HepG2 (cell line): ENCODE results near the gene EEPD1. TPM values are rescaled to one million over a fixed set of nuclear protein-coding genes. Genes with fewer than 3 reads are reported as not detected.

ENCODE experiments used
- ATAC-seq: fragments of 200-7000 bp; cut with Tn5 transposase; 3 replicates; pipeline ENCODE4 v1.9.1; 2020; ENCODE audit warnings: mild to moderate bottlenecking, moderate library complexity
- BruUV-seq: library from RNA; stranded (reverse); fragments of 400-500 nt; replicated peaks from 2 replicates; lab custom pipeline; 2021; lab: Mats Ljungman, UMichigan
- CTCF ChIA-PET: fragments of 300-600 bp; formaldehyde crosslinking; extraction: SDS; loops from one replicate; lab custom pipeline; 2021; ENCODE audit warnings: low total read pairs, inconsistent platforms, low intra/inter-chr PET ratio; lab: Yijun Ruan, JAX
- POLR2A ChIA-PET: fragments of 350-600 bp; sonication (Branson Sonifier 250); formaldehyde crosslinking; loops from one replicate; lab custom pipeline; 2020; ENCODE audit warnings: antibody characterized with exemption, inconsistent platforms; lab: Yijun Ruan, JAX
- DNase-seq: peaks from one replicate; pipeline ENCODE4 v3.0.0-alpha.2; 2015; ENCODE audit warnings: low spot score
- FAIRE-seq: peaks from 3 replicates; lab custom pipeline; 2011; peaks lifted over from hg19 to GRCh38; lab: Jason Lieb, UNC
- H2AFZ ChIP-seq: one replicate; pipeline ENCODE4 v1.6.1; 2011; ENCODE audit warnings: low read length, inconsistent platforms
- H3K27ac ChIP-seq: fragments of 300-600 bp; 3 replicates; pipeline ENCODE4 v1.8.0; 2011; ENCODE audit warnings: mixed run types, mild to moderate bottlenecking, mixed read lengths, low read length, inconsistent platforms; ENCODE audit not compliant: insufficient read depth; ENCODE audit errors: extremely low read length
- H3K27me3 ChIP-seq, 2 experiments: fragments of 200-600 bp in 1 of 2; 2 replicates in 1 of 2; 3 replicates in 1 of 2; pipeline versions ENCODE4 v1.6.0 to v1.8.0; 2011; ENCODE audit warnings: low read length in 2 of 2, mild to moderate bottlenecking in 2 of 2, moderate library complexity in 2 of 2, inconsistent platforms in 1 of 2; ENCODE audit not compliant: insufficient read depth in 2 of 2, control insufficient read depth in 1 of 2
- H3K36me3 ChIP-seq, 2 experiments: fragments of 200-600 bp in 1 of 2; replicated peaks in 1 of 2; 2 replicates in 1 of 2; 3 replicates in 1 of 2; pipeline versions ENCODE4 v1.5.1 to v1.8.0; 2011; ENCODE audit warnings: low read length in 2 of 2, inconsistent platforms in 1 of 2; ENCODE audit not compliant: insufficient read depth in 2 of 2, control insufficient read depth in 1 of 2
- H3K4me1 ChIP-seq: 2 replicates; pipeline ENCODE4 v1.5.1; 2012; ENCODE audit warnings: low read length, inconsistent platforms; ENCODE audit not compliant: insufficient read depth
- H3K4me2 ChIP-seq: 2 replicates; pipeline ENCODE4 v1.6.0; 2011; ENCODE audit warnings: low read depth, low read length, inconsistent platforms
- H3K4me3 ChIP-seq, 3 experiments: fragments of 200-600 bp in 1 of 3; sonication (generic), shearing (Covaris generic) in 1 of 3; replicated peaks in 1 of 3; 2 replicates each; pipeline ENCODE4 v1.5.1; 2011 to 2016; ENCODE audit warnings: low read length in 3 of 3, inconsistent platforms in 2 of 3, low read depth in 2 of 3, mild to moderate bottlenecking in 2 of 3, control low read depth in 1 of 3, mixed read lengths in 1 of 3; ENCODE audit not compliant: insufficient read depth in 1 of 3
- H3K79me2 ChIP-seq: one replicate; pipeline ENCODE4 v1.6.1; 2011; ENCODE audit warnings: low read length, inconsistent platforms; ENCODE audit not compliant: insufficient read depth
- H3K9ac ChIP-seq: 2 replicates; pipeline ENCODE4 v1.6.0; 2011; ENCODE audit warnings: mild to moderate bottlenecking, low read depth, low read length, inconsistent platforms; ENCODE audit not compliant: insufficient read depth
- H3K9me3 ChIP-seq: 2 replicates; pipeline ENCODE4 v1.5.1; 2012; ENCODE audit warnings: mild to moderate bottlenecking, low read length
- H4K20me1 ChIP-seq: 2 replicates; pipeline ENCODE4 v1.6.0; 2011; ENCODE audit warnings: inconsistent platforms, mild to moderate bottlenecking, low read length, moderate library complexity; ENCODE audit not compliant: insufficient read depth
- ETV5 ChIP-seq: IDR thresholded peaks from 2 replicates; pipeline ENCODE4 v1.6.1; 2018; ENCODE audit warnings: missing biosample characterization, missing genetic modification reagents, inconsistent platforms, borderline replicate concordance
- PHF8 ChIP-seq: sonication (generic); formaldehyde crosslinking; IDR thresholded peaks from 2 replicates; pipeline ENCODE4 v1.5.0; 2020; ENCODE audit warnings: missing genetic modification reagents
- TBL1XR1 ChIP-seq: fragments of 150-350 bp; IDR thresholded peaks from 2 replicates; pipeline ENCODE4 v1.6.1; 2014; ENCODE audit warnings: borderline replicate concordance, low read length; ENCODE audit not compliant: partially characterized antibody
- ZKSCAN8 ChIP-seq: IDR thresholded peaks from 2 replicates; pipeline ENCODE4 v1.6.1; 2016; ENCODE audit warnings: borderline replicate concordance, missing genetic modification reagents, missing compliant biosample characterization
- ZNF350 ChIP-seq: sonication (generic); formaldehyde crosslinking; IDR thresholded peaks from 2 replicates; pipeline ENCODE4 v1.4.0; 2020; ENCODE audit warnings: mild to moderate bottlenecking, low read depth, missing genetic modification reagents, borderline replicate concordance
- ZNF562 ChIP-seq: sonication (generic); formaldehyde crosslinking; IDR thresholded peaks from 2 replicates; pipeline ENCODE4 v1.8.0; 2022; ENCODE audit warnings: missing genetic modification reagents, borderline replicate concordance
- ZNF577 ChIP-seq: sonication (generic); formaldehyde crosslinking; IDR thresholded peaks from 2 replicates; pipeline ENCODE4 v1.4.0; 2020; ENCODE audit warnings: mild to moderate bottlenecking, low read depth, missing genetic modification reagents, borderline replicate concordance
- WGBS: methylation state at CpG from one replicate; pipeline ENCODE4 v1.1.6; 2017; ENCODE audit warnings: low lambda C conversion rate; 5-methylcytosine and 5-hydroxymethylcytosine counted together
- in situ Hi-C: cut with HindIII; loops from 2 replicates; pipeline ENCODE4 v1.10.0; 2017; ENCODE audit warnings: low pct_unique_long_range_greater_than_20kb; ENCODE audit not compliant: extremely low pct_ligation_motif_present
- intact Hi-C: fragments of 100-400 bp; cut with micrococcal nuclease; formaldehyde crosslinking; loops from one replicate; pipeline ENCODE4 v1.10.0; 2022; ENCODE audit not compliant: unreplicated experiment
- polyA plus RNA-seq, 8 experiments: library from polyadenylated mRNA; depleted of rRNA in 3 of 8; stranded (reverse) in 7 of 8; unstranded in 1 of 8; fragments of >200 nt; fragmentation: Illumina TruSeq in 4 of 8; extraction: Trizol in 4 of 8; gene quantifications; 2 replicates each; pipeline versions ENCODE4 v1.2.1 to v1.2.3, GENCODE V29; 2011 to 2016; ENCODE audit warnings: low read depth in 4 of 8, missing spikeins in 1 of 8, mixed read lengths in 1 of 8; ENCODE audit not compliant: insufficient read depth in 1 of 8
- total RNA-seq, 5 experiments: library from RNA; depleted of rRNA; stranded (reverse); fragments of >200 nt; fragmentation: Illumina TruSeq; extraction: Trizol; gene quantifications; 2 replicates each; pipeline ENCODE4 v1.2.3, GENCODE V29; 2016; ENCODE audit warnings: low read depth in 1 of 5
- TF ChIP-seq, protein P1 (sequence below): sonication (generic); formaldehyde crosslinking; IDR thresholded peaks from 2 replicates; pipeline ENCODE4 v1.4.0; 2020; ENCODE audit warnings: mild to moderate bottlenecking, missing genetic modification reagents
- TF ChIP-seq, protein P2 (sequence below): sonication (generic); formaldehyde crosslinking; IDR thresholded peaks from 2 replicates; pipeline ENCODE4 v1.8.0; 2022; ENCODE audit warnings: mild to moderate bottlenecking, missing genetic modification reagents
- TF ChIP-seq, protein P3 (sequence below): IDR thresholded peaks from 2 replicates; pipeline ENCODE4 v1.6.1; 2016; ENCODE audit warnings: mild to moderate bottlenecking, missing biosample characterization, missing genetic modification reagents
- TF ChIP-seq, protein P4 (sequence below): sonication (generic); formaldehyde crosslinking; IDR thresholded peaks from 2 replicates; pipeline ENCODE4 v1.5.0; 2020; ENCODE audit warnings: missing genetic modification reagents, mild to moderate bottlenecking, borderline replicate concordance

Gene EEPD1
- total and polyA plus RNA-seq, 2 of the 13 experiments (the other 11 are each of a cell fraction or from before 2014, with no cell fraction given) = 10.1 to 16.4 TPM

DNA sequence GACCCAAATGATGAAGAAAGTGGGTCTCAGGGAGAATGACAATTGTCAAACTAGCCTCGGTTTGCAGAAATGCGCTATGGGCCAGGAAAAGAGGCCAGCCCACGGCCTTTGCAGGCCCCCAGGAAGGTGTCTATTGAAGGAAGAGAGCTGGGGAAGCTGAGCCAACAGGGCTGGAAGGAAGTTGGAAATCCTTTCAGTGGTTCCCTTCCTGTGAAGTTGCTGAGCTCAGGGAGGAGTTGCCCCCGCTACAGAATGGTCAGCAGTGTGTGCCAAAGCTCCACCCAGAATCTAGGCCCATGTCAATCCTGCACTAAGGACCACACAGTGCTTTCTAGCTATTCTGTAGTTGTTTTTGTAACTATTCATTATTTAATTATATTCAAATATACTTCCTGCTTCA lies 145.1 kb downstream of the EEPD1 start (continued):
- no peak for TF ChIP-seq ETV5 (CRISPR knock-in tag)

DNA sequence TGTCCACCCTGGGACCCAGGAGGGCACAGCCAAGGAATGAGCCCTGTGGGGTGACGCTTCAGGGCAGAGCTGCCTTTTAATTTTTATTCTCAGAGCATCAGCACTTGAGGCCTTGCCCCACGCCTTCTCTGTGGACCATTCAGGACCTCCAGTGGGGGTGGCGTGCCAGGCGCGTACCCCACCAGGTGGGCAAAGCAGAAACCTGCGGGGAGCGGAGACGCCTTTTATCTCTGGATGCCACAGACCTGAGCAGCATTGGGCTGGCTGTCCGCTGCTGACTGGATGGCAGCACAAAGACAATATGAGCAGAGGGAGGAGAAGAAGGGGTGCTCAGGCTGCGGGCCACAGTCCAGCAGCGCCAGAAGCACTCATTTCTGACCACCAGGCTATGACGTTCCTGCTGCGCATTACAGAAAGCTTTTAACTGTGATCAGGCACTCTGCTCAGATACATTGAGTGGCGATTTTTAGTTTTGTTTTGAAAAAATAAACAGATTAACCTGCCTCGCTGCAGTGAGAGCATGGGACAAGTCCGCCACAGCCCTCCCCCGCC lies 146.2 kb downstream of the EEPD1 start:
- Histone ChIP-seq H2AFZ (no peak overlapping the region), H3K9me3 (no peaks in the 10 kb centered on the region), H3K27ac (no peak overlapping the region), H3K36me3 (peaks cover 13 to 35% of the 10 kb centered on the region in 2 experiments; a peak in 4 of 5 replicates), H3K27me3 (no peaks in the 10 kb centered on the region), H3K4me2 (no peak overlapping the region), H3K4me1 (peaks cover 29% of the 10 kb centered on the region), H4K20me1 (no peaks in the 10 kb centered on the region), H3K9ac (no peak overlapping the region), H3K79me2 (no peaks in the 10 kb centered on the region), H3K4me3 (no peak overlapping the region)
- FAIRE-seq (no peak), DNase-seq (no peak), ATAC-seq (no peak)
- ChIA-PET POLR2A (no interaction called here), CTCF (no interaction called here)
- 94% methylated on average over 12 of the region's 17 CpGs for WGBS
- intact Hi-C loops = no loop called here
- in situ Hi-C loops = loop anchor here (10.0 kb wide), 1 partner anchor 144 kb away; the partner anchor contains the start of gene EEPD1
- no TSS peak for BruUV-seq
- TF ChIP-seq PHF8 (no peak), ZKSCAN8 (CRISPR knock-in tag) (no peak), ZNF577 (no peak), TBL1XR1 (no peak), ZNF562 (CRISPR knock-in tag) (no peak), ZNF350 (CRISPR knock-in tag) (no peak)
- TF ChIP-seq, protein P1, sequence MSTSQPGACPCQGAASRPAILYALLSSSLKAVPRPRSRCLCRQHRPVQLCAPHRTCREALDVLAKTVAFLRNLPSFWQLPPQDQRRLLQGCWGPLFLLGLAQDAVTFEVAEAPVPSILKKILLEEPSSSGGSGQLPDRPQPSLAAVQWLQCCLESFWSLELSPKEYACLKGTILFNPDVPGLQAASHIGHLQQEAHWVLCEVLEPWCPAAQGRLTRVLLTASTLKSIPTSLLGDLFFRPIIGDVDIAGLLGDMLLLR = no peak
- TF ChIP-seq, protein P2, sequence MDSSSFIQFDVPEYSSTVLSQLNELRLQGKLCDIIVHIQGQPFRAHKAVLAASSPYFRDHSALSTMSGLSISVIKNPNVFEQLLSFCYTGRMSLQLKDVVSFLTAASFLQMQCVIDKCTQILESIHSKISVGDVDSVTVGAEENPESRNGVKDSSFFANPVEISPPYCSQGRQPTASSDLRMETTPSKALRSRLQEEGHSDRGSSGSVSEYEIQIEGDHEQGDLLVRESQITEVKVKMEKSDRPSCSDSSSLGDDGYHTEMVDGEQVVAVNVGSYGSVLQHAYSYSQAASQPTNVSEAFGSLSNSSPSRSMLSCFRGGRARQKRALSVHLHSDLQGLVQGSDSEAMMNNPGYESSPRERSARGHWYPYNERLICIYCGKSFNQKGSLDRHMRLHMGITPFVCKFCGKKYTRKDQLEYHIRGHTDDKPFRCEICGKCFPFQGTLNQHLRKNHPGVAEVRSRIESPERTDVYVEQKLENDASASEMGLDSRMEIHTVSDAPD (CRISPR knock-in tag) = no peak
- TF ChIP-seq, protein P3, sequence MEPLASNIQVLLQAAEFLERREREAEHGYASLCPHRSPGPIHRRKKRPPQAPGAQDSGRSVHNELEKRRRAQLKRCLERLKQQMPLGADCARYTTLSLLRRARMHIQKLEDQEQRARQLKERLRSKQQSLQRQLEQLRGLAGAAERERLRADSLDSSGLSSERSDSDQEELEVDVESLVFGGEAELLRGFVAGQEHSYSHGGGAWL = no peak
- TF ChIP-seq, protein P4, sequence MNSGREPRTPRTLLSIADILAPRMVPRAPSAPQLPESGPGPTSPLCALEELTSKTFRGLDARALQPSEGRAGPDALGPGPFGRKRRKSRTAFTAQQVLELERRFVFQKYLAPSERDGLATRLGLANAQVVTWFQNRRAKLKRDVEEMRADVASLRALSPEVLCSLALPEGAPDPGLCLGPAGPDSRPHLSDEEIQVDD (CRISPR knock-in tag) = no peak
